Activated CD4-positive, alpha-beta T cell treated with anti-CD3 and anti-CD28 coated beads, Interleukin-2, amount 50 U/mL, for 24 hours (primary cell): ENCODE measurements around the gene CEACAM7.
"Not testable (repeated sequence)": the region's sequence is repeated elsewhere in the genome, so short reads cannot be mapped to it uniquely, and the experiment has no call there.

Experiments used
- DNase-seq, 2 donors: peaks; one replicate each; pipeline ENCODE4 v3.0.0-alpha.2; 2020; ENCODE audit warnings: low read depth in 1 of 2, low spot score in 1 of 2

Gene CEACAM7

GRCh38 chr19:41657157-41657556 is 30.9 kb downstream of the CEACAM7 start:
- no peak for DNase-seq

DNA sequence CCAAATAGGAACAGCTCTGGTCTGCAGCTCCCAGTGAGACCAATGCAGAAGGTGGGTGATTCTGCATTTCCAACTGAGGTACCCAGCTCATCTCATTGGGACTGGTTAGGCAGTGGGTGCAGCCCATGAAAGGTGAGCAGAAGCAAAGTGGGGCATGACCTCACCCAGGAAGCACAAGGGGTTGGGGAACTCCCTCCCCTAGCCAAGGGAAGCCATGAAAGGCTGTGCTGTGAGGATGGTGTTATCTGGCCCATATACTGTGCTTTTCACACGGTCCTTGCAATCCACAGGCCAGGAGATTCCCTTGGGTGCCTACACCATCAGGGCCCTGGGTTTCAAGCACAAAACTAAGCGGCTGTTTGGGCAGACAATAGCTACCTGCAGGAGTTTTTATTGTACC is 31.3 kb downstream of the CEACAM7 start:
- DNase-seq: not testable (repeated sequence)

GRCh38 chr19:41652250-41652649 is 35.8 kb downstream of the CEACAM7 start:
- no peak for DNase-seq

DNA sequence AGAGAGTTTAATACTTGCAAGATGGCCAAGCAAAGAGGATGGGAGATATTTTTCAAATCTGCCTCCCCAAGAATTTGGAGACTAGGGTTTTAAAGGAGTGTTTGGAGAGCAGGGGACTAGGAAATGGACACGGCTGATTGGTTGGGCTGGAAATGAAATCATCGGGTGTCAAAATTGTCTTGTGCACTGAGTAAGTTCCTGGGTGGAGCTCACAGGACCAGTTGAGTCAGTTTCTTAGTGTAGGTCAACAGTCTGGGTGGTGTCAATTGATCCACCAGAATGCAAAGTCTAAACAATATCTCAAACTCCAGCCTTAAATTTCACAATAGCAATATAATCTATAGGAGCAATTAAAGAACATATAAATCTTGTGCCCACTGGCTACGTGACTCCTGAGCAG is 38.2 kb downstream of the CEACAM7 start:
- no peak for DNase-seq

GRCh38 chr19:41646589-41647204 is 41.4 kb downstream of the CEACAM7 start:
- peak; percentile 20 to 25 for DNase-seq

GRCh38 chr19:41641879-41642485 is 46.1 kb downstream of the CEACAM7 start:
- peak; percentile 33 to 76 for DNase-seq

GRCh38 chr19:41638641-41639081 is 49.4 kb downstream of the CEACAM7 start:
- DNase-seq: no peak

DNA sequence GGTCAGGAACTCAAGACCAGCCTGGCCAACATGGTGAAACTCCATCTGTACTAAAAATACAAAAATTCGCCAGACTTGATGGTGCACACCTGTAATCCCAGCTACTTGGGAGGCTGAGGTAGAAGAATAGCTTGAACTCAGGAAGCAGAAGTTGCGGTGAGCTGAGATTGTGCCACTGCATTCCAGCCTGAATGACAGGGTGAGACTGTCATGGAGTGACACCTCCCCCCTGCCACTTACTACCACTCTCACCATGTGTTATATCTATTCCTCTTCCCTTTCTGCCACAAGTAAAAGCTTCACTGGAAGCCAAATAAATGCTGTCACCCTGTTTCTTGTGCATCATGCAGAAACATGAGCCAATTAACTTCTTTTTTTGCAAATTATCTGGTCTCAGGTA is 50.6 kb downstream of the CEACAM7 start:
- DNase-seq: no peak

DNA sequence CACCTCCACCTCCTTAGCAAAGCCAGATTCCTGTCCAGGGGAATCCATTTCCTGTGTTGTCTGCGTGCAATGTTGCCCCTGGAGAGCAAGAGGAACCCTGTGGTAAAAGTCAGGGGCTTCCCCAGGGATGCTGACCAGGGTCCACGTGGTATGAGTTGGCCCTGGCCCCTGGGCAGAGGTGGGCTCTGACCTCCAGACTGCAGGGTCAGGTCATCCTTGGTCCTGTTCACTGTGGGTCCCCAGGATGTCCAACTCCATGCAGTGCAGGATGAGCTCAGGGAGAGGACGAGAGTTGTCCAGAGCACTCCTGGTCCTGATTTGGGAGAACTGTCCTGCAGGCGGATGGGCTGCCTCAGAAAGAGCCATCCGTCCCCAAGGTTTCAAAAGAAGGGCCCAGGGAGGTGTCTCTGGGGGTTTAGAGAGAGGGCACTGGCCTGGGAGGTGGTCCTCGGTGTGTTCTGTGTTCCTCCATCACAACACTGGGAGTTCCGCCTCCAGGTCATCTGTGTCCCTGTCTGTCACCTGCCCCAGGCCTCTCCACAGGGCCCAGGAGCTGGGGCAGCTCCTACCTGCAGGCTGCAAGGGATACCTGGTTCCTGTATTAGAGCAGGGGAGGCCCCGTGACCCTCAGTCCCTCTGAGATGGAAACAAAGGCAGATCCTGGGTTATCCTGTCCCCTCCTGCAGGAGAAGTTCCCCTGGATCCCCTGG is 59.9 kb downstream of the CEACAM7 start:
- DNase-seq: no peak

DNA sequence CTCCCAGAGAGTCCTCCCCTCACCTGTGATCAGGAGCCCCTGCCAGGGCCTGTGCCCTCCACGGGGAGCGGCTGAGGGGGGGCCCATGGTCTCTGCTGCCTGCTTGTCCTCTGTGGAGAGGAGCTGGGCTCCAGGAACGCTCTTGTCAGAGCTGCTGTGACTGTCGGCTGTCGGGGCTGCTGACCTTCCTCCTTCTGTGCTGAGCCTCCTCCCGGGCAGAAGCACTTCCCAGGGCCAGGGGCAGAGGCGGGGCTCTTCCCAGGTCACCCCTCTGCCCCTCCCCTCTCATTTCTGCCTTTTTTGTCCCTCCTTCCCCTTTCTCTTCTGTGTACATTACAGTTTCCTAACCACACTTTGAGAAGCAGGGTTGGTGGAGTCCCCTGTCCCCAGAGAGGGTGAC is 61.2 kb downstream of the CEACAM7 start, which contains the start of gene CEACAM4:
TSS of gene CEACAM4 (minus strand) at position 198 of the 400 bp plus-strand sequence. CDS start at position 87, 111 bp downstream.
- no peak for DNase-seq

GRCh38 chr19:41626278-41626677 is 61.8 kb downstream of the CEACAM7 start:
- DNase-seq: no peak

DNA sequence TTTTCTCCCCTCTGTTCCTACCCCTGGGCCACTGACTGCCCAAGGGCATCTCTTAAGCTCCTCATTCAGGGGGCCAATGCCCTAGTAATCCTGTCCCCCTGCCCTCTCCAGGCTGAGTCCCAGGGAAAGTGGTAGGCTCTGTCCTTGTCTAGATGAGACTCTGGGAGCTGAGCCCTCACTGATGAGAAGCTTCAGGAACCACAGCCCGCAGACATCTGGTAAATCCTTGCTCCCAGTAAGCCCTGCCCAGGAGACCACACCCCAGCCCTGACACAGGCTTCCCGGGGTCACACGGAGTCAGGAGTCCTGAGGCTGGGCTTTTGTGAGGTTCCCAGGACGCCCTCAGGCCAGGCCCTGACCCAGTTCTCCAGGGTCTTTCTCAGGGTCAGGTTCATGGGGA is 63.1 kb downstream of the CEACAM7 start:
- DNase-seq: no peak

GRCh38 chr19:41624515-41624914 is 63.6 kb downstream of the CEACAM7 start:
- DNase-seq: no peak

DNA sequence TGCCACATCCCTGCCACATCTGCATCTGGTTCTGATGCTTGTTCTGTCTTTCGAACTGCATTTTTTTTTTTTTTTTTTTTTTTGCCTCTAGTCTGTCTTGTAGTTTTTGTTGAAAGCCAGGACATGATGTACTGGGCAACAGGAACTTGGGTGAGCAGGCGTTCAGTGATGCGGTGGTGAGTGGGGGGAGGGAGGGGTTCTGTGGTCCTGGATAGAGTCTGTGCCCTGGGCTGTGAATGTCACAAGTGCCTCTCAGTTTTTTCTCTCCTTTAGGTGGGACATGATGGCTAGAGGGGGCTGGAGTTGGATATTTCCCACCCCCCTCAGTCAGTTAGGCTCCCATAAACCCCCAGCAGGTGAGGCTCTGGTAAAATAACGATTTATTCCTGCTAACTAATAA is 64.7 kb downstream of the CEACAM7 start:
- DNase-seq: no peak
